Peyer's patch (tissue), 4 donors: ENCODE measurements around the gene IFITM2. TPM values are rescaled to one million over a fixed set of nuclear protein-coding genes. Genes with fewer than 3 reads are reported as not detected.

ENCODE experiments used
- DNase-seq, 3 donors: peaks; one replicate each; pipeline ENCODE4 v3.0.0-alpha.2; 2017 to 2019
- H3K27ac ChIP-seq, 4 donors: fragments of 200-600 bp; sonication (generic); one replicate each; pipeline ENCODE4 v1.5.1; 2016 to 2019
- H3K27me3 ChIP-seq, 2 donors: fragments of 200-600 bp; sonication (generic); one replicate each; pipeline ENCODE4 v1.5.1; 2019
- H3K36me3 ChIP-seq, 3 donors: fragments of 200-600 bp; sonication (generic); one replicate each; pipeline ENCODE4 v1.5.1; 2016 to 2019
- H3K4me1 ChIP-seq, 4 donors: fragments of 200-600 bp; sonication (generic); one replicate each; pipeline ENCODE4 v1.5.1; 2016 to 2019
- H3K4me3 ChIP-seq, 4 donors: fragments of 200-600 bp; sonication (generic); 1 replicate in 3 of 4; 2 replicates in 1 of 4; pipeline ENCODE4 v1.5.1; 2016 to 2019; ENCODE audit warnings: mild to moderate bottlenecking in 1 of 4
- H3K9me3 ChIP-seq, 4 donors: fragments of 200-600 bp; sonication (generic); one replicate each; pipeline ENCODE4 v1.5.1; 2016 to 2019; ENCODE audit warnings: mild to moderate bottlenecking in 1 of 4
- POLR2A ChIP-seq, 2 donors: fragments of 450-650 bp; IDR thresholded peaks; one replicate each; pipeline ENCODE4 v1.5.1; 2017; ENCODE audit warnings: antibody characterized with exemption in 2 of 2, mild to moderate bottlenecking in 2 of 2, moderate library complexity in 2 of 2
- small RNA-seq, 2 donors: library from RNA; depleted of rRNA; stranded (forward); fragments of <200 nt; gene quantifications; one replicate each; pipeline ENCODE3, GENCODE V24; 2016
- total RNA-seq, 4 donors: library from RNA; depleted of rRNA; stranded (reverse); fragments of >200 nt; gene quantifications; one replicate each; pipeline ENCODE4 v1.1.0, GENCODE V29; 2016
- TF ChIP-seq, protein P1 (sequence below), 6 experiments: fragments of 450-650 bp in 4 of 6; fragments of 200-600 bp in 2 of 6; sonication (generic) in 1 of 6; IDR thresholded peaks; one replicate each; pipeline ENCODE4 v1.5.1; 2017 to 2019; ENCODE audit warnings: antibody characterized with exemption in 6 of 6, mild to moderate bottlenecking in 3 of 6, moderate library complexity in 1 of 6

IFITM2 gene
- total RNA-seq, 4 donors from 2014 or later = 15.6 to 98.2 (median 46.0) TPM

DNA sequence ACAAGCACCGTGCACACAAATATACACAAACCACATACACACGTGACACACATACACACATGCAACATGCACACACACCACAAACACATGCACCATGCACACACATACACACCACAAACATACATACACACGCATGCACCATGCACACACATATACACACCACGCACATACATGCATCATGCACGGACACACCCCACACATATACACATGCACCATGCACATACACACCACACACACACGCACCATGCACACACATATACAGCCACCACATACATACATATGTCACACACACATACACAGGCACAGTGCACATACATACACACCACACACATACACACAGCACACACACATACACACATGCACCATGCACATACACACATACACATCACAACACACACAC lies 49.0 kb downstream of the IFITM2 start:
- H3K36me3 ChIP-seq = no peaks in the 10 kb centered on the region
- TF ChIP-seq, protein P1, sequence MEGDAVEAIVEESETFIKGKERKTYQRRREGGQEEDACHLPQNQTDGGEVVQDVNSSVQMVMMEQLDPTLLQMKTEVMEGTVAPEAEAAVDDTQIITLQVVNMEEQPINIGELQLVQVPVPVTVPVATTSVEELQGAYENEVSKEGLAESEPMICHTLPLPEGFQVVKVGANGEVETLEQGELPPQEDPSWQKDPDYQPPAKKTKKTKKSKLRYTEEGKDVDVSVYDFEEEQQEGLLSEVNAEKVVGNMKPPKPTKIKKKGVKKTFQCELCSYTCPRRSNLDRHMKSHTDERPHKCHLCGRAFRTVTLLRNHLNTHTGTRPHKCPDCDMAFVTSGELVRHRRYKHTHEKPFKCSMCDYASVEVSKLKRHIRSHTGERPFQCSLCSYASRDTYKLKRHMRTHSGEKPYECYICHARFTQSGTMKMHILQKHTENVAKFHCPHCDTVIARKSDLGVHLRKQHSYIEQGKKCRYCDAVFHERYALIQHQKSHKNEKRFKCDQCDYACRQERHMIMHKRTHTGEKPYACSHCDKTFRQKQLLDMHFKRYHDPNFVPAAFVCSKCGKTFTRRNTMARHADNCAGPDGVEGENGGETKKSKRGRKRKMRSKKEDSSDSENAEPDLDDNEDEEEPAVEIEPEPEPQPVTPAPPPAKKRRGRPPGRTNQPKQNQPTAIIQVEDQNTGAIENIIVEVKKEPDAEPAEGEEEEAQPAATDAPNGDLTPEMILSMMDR (IDR thresholded peaks at IDR 0.05) = no peak
- H3K4me3 ChIP-seq = no peak overlapping the region
- peaks cover 0 to 22% (median 6%) of the 10 kb centered on the region in 4 donors for H3K4me1 ChIP-seq
- H3K27me3 ChIP-seq = no peaks in the 10 kb centered on the region
- no peaks in the 10 kb centered on the region for H3K9me3 ChIP-seq
- no peak for DNase-seq
- H3K27ac ChIP-seq = no peak overlapping the region

DNA sequence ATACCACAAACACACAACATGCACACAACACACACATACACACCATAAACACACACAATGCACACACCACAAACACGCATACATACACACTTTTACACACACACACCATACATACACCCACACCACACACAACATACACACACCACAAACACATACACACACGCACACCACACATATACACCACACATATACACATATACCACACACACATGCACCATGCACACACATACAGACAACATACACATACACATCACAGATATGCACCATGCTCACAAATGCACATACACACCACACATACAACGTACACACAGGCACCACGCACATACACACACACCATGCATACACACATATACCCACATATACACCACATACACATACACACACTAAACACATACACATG lies 50.0 kb downstream of the IFITM2 start:
- Histone ChIP-seq H3K4me3 (no peak overlapping the region), H3K27me3 (no peaks in the 10 kb centered on the region), H3K4me1 (peaks cover 0 to 22% (median 6%) of the 10 kb centered on the region in 4 donors), H3K27ac (no peak overlapping the region), H3K9me3 (no peaks in the 10 kb centered on the region), H3K36me3 (no peaks in the 10 kb centered on the region)
- TF ChIP-seq, protein P1 (IDR thresholded peaks at IDR 0.05) = no peak
- TF ChIP-seq POLR2A (IDR thresholded peaks at IDR 0.05) = no peak
- no peak for DNase-seq

DNA sequence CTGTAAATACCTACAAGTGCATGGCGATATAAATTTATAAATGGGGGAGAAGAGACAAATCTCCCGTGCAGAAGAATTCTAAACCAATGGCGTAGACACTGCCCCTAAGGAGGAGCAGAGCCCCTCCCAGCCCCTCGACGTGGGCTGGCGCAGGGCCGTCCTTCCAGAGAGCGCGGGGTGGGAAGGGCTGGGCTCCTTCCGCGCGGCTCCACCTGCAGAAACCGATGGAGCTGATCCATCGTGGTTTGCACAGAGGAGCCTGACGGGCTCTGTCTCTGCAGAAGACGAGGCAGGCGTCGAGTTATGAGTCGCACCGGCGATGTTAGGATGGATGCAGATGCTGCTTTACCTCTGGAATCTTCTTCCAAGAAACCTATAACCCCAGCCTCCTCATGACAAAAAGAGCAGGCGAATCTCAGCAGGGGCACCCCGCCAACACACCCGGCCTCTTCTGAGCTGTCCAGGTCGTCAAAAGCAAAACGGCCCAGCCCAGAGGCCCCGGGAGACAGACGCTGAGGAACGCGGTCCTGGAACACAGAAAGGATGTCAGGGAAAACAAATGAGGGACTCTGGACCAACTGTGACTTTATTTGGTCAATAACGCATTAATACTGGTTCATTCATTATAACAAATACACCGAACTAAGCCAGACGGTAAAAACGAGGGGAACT lies 50.6 kb downstream of the IFITM2 start:
- H3K27me3 ChIP-seq = no peaks in the 10 kb centered on the region
- TF ChIP-seq, protein P1 (IDR thresholded peaks at IDR 0.05) = no peak
- TF ChIP-seq POLR2A (IDR thresholded peaks at IDR 0.05) = no peak
- no peaks in the 10 kb centered on the region for H3K9me3 ChIP-seq
- H3K4me3 ChIP-seq = no peak overlapping the region
- H3K36me3 ChIP-seq = no peaks in the 10 kb centered on the region
- no peak for DNase-seq
- no peak overlapping the region for H3K27ac ChIP-seq
- peaks cover 0 to 17% (median 4%) of the 10 kb centered on the region in 4 donors for H3K4me1 ChIP-seq

Small RNA genes lying within 50 kb of the gene (small RNA-seq; reads per million reads assigned to genes)
- 0 reads per million in 2 donors for gene AC136475.6

Other genes with a start within 250 kb of the IFITM2 start
- gene SCGB1C1, start 114.7 kb upstream of the IFITM2 start, total RNA-seq = not detected
- gene BET1L, start 100.4 kb upstream of the IFITM2 start, total RNA-seq = 10 to 100 TPM; 20.6 to 69.7 (median 40.1) TPM
- 100 to 1,000 TPM in 1 of 4 donors, 10 to 100 TPM in 3; 65.0 to 108 (median 86.8) TPM for gene RIC8A, start 100.1 kb upstream of the IFITM2 start, total RNA-seq
- gene SIRT3, start 71.5 kb upstream of the IFITM2 start, total RNA-seq = 10 to 100 TPM; 21.2 to 36.3 (median 29.3) TPM
- 100 to 1,000 TPM in 2 of 4 donors, 10 to 100 TPM in 2; 74.5 to 125 (median 96.9) TPM for gene PSMD13, start 70.8 kb upstream of the IFITM2 start, total RNA-seq
- 100 to 1,000 TPM; 109 to 687 (median 492) TPM for gene NLRP6, start 29.4 kb upstream of the IFITM2 start, total RNA-seq
- 100 to 1,000 TPM in 3 of 4 donors, 10 to 100 TPM in 1; 94.2 to 385 (median 317) TPM for gene PGGHG, start 18.7 kb upstream of the IFITM2 start, total RNA-seq
- gene IFITM5, start 8.3 kb upstream of the IFITM2 start, total RNA-seq = not detected
- gene IFITM1, start 6.2 kb downstream of the IFITM2 start, total RNA-seq = 100 to 1,000 TPM in 2 of 4 donors, 10 to 100 TPM in 2; 45.9 to 141 (median 89.6) TPM
- gene IFITM3, start 13.0 kb downstream of the IFITM2 start, total RNA-seq = 100 to 1,000 TPM in 1 of 4 donors, 10 to 100 TPM in 3; 30.6 to 200 (median 84.7) TPM
- gene B4GALNT4, start 61.7 kb downstream of the IFITM2 start, total RNA-seq = 10 to 100 TPM in 2 of 4 donors, 1 to 10 TPM in 2; 2.5 to 36.3 (median 9.3) TPM
- 100 to 1,000 TPM in 3 of 4 donors, 10 to 100 TPM in 1; 95.7 to 254 (median 202) TPM for gene PKP3, start 86.4 kb downstream of the IFITM2 start, total RNA-seq
- gene SIGIRR, start 107.2 kb downstream of the IFITM2 start, total RNA-seq = 100 to 1,000 TPM in 3 of 4 donors, 10 to 100 TPM in 1; 82.3 to 143 (median 111) TPM
- gene ANO9, start 134.2 kb downstream of the IFITM2 start, total RNA-seq = 100 to 1,000 TPM; 161 to 474 (median 254) TPM
- 10 to 100 TPM; 21.0 to 42.7 (median 31.7) TPM for gene PTDSS2, start 142.5 kb downstream of the IFITM2 start, total RNA-seq
- 100 to 1,000 TPM; 130 to 157 (median 137) TPM for gene RNH1, start 199.4 kb downstream of the IFITM2 start, total RNA-seq
- 10 to 100 TPM; 27.4 to 55.3 (median 35.1) TPM for gene HRAS, start 227.8 kb downstream of the IFITM2 start, total RNA-seq
- gene LRRC56, start 229.7 kb downstream of the IFITM2 start, total RNA-seq = 1 to 10 TPM in 2 of 4 donors, under 1 TPM in 2; 0.67 to 4.1 (median 2.4) TPM